H1 (cell line): Measurements from ENCODE around the gene DCHS1.

Experiments
- BCL11A ChIP-seq, 2 experiments: IDR thresholded peaks; one replicate each; pipeline ENCODE4 v1.6.1; 2011; ENCODE audit warnings: low read depth in 2 of 2, low read length in 2 of 2, mild to moderate bottlenecking in 2 of 2
- HDAC2 ChIP-seq, 2 experiments: fragments of 300-600 bp in 1 of 2; sonication (generic) in 1 of 2; IDR thresholded peaks; 2 replicates each; pipeline ENCODE4 v1.6.1; 2011 to 2012; ENCODE audit warnings: low read depth in 2 of 2, low read length in 2 of 2, mild to moderate bottlenecking in 2 of 2, moderate library complexity in 2 of 2, borderline replicate concordance in 1 of 2, inconsistent platforms in 1 of 2
- NANOG ChIP-seq: IDR thresholded peaks from 2 replicates; pipeline ENCODE4 v1.6.1; 2011; ENCODE audit warnings: low read length, low read depth, mild to moderate bottlenecking, inconsistent platforms; ENCODE audit not compliant: insufficient read depth, poor library complexity, severe bottlenecking
- POLR2A ChIP-seq, 2 experiments: IDR thresholded peaks; 1 replicate in 1 of 2; 2 replicates in 1 of 2; pipeline ENCODE4 v1.6.1; 2011; ENCODE audit warnings: low read depth in 2 of 2, low read length in 2 of 2, mild to moderate bottlenecking in 2 of 2; ENCODE audit errors: control extremely low read depth in 1 of 2
- TBP ChIP-seq: IDR thresholded peaks from 2 replicates; pipeline ENCODE4 v1.6.1; 2011; ENCODE audit warnings: low read depth, low read length, improper control_type of control experiment
- TF ChIP-seq, protein P1 (sequence below), 3 experiments: IDR thresholded peaks; 1 replicate in 2 of 3; 2 replicates in 1 of 3; pipeline versions ENCODE4 v1.5.1 to v1.6.1; 2011; ENCODE audit warnings: low read length in 3 of 3, mild to moderate bottlenecking in 3 of 3, inconsistent platforms in 2 of 3, low read depth in 1 of 3, moderate library complexity in 1 of 3; ENCODE audit not compliant: insufficient read depth in 1 of 3; ENCODE audit errors: control extremely low read depth in 1 of 3
- TF ChIP-seq, protein P2 (sequence below): IDR thresholded peaks from 2 replicates; pipeline ENCODE4 v1.6.1; 2012; ENCODE audit warnings: inconsistent platforms

DNA sequence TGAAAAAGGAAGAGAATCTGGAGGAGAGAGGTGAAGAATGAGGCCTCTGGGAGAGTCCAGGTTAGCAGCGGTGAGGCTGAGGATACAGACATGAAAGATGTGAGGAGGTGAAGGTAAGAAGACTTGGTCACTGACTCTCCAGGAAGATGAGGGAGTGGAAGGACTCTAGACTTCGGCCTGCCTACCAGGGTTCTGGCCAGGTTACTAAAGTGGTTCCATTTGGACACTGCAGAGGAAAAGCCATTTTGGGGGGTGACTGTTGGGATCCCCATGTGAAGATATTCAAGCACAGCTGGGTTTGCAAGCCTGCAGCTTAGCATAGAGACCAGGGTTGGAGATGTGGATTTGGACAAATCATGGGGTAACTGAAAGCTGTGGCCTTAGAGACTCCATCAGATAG lies 7.8 kb downstream of the DCHS1 start:
- TF ChIP-seq POLR2A (IDR thresholded peaks at IDR 0.05; ENCODE audit: control extremely low read depth in 1 of 2, low read depth in 2 of 2, low read length in 2 of 2): no peak
- TF ChIP-seq, protein P1, sequence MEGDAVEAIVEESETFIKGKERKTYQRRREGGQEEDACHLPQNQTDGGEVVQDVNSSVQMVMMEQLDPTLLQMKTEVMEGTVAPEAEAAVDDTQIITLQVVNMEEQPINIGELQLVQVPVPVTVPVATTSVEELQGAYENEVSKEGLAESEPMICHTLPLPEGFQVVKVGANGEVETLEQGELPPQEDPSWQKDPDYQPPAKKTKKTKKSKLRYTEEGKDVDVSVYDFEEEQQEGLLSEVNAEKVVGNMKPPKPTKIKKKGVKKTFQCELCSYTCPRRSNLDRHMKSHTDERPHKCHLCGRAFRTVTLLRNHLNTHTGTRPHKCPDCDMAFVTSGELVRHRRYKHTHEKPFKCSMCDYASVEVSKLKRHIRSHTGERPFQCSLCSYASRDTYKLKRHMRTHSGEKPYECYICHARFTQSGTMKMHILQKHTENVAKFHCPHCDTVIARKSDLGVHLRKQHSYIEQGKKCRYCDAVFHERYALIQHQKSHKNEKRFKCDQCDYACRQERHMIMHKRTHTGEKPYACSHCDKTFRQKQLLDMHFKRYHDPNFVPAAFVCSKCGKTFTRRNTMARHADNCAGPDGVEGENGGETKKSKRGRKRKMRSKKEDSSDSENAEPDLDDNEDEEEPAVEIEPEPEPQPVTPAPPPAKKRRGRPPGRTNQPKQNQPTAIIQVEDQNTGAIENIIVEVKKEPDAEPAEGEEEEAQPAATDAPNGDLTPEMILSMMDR (IDR thresholded peaks at IDR 0.05; ENCODE audit: control extremely low read depth in 1 of 3, insufficient read depth in 1 of 3, low read depth in 1 of 3, low read length in 3 of 3): no peak
- no peak for TF ChIP-seq BCL11A (IDR thresholded peaks at IDR 0.05; ENCODE audit: low read depth in 2 of 2, low read length in 2 of 2)
- no peak for TF ChIP-seq NANOG
- TF ChIP-seq TBP: no peak
- no peak for TF ChIP-seq HDAC2 (IDR thresholded peaks at IDR 0.05; ENCODE audit: borderline replicate concordance in 1 of 2, low read depth in 2 of 2, low read length in 2 of 2)
- TF ChIP-seq, protein P2, sequence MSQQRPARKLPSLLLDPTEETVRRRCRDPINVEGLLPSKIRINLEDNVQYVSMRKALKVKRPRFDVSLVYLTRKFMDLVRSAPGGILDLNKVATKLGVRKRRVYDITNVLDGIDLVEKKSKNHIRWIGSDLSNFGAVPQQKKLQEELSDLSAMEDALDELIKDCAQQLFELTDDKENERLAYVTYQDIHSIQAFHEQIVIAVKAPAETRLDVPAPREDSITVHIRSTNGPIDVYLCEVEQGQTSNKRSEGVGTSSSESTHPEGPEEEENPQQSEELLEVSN: no peak
